K562 (cell line): ENCODE measurements around the gene BBLN. TPM values are rescaled to one million over a fixed set of nuclear protein-coding genes. Genes with fewer than 3 reads are reported as not detected.

ENCODE experiments used
- ASH1L ChIP-seq: fragments of 450-650 bp; IDR thresholded peaks from 2 replicates; pipeline ENCODE4 v1.6.1; 2018; ENCODE audit warnings: borderline replicate concordance, mild to moderate bottlenecking, low read depth; ENCODE audit not compliant: partially characterized antibody
- CBX5 ChIP-seq: IDR thresholded peaks from 2 replicates; pipeline ENCODE4 v1.6.1; 2014; ENCODE audit warnings: low read depth, borderline replicate concordance
- CBX8 ChIP-seq: fragments of 200-600 bp; sonication (generic); IDR thresholded peaks from 2 replicates; pipeline ENCODE4 v1.6.1; 2012; ENCODE audit warnings: borderline replicate concordance, mixed run types, low read depth, mild to moderate bottlenecking, moderate library complexity, mixed read lengths, low read length, control low read depth, inconsistent platforms; ENCODE audit not compliant: poor library complexity, severe bottlenecking; ENCODE audit errors: extremely low read depth
- DPF2 ChIP-seq: fragments of 450-650 bp; IDR thresholded peaks from 2 replicates; pipeline ENCODE4 v1.6.1; 2016
- EGR1 ChIP-seq: fragments of 450-650 bp; conservative IDR thresholded peaks from 2 replicates; pipeline ENCODE4 v1.6.1; 2017; ENCODE audit warnings: mild to moderate bottlenecking
- ETV5 ChIP-seq: sonication (generic); formaldehyde crosslinking; IDR thresholded peaks from 2 replicates; pipeline ENCODE4 v1.4.0; 2020; ENCODE audit warnings: low read depth, mild to moderate bottlenecking, missing genetic modification reagents
- HDAC3 ChIP-seq: fragments of 450-650 bp; IDR thresholded peaks from 2 replicates; pipeline ENCODE4 v1.6.1; 2018; ENCODE audit warnings: borderline replicate concordance, mild to moderate bottlenecking, moderate library complexity; ENCODE audit not compliant: partially characterized antibody
- MAFK ChIP-seq: IDR thresholded peaks from 2 replicates; pipeline ENCODE4 v1.6.1; 2011; ENCODE audit warnings: low read length, improper control_type of control experiment
- PHTF2 ChIP-seq: fragments of 250-450 bp; sonication (Bioruptor Pico); IDR thresholded peaks from 2 replicates; pipeline ENCODE4 v1.5.0; 2021; ENCODE audit warnings: mild to moderate bottlenecking
- POLR2G ChIP-seq: fragments of 200-400 bp; formaldehyde crosslinking; IDR thresholded peaks from 2 replicates; pipeline ENCODE4 v1.6.1; 2017; ENCODE audit warnings: low read depth, mild to moderate bottlenecking, antibody characterized with exemption, low read length, moderate library complexity
- SRSF1 ChIP-seq: fragments of 200-400 bp; formaldehyde crosslinking; IDR thresholded peaks from 2 replicates; pipeline ENCODE4 v1.6.1; 2017; ENCODE audit warnings: mild to moderate bottlenecking, low read depth, low read length, moderate library complexity
- THRAP3 ChIP-seq: fragments of 450-650 bp; IDR thresholded peaks from 2 replicates; pipeline ENCODE4 v1.6.1; 2016; ENCODE audit warnings: mild to moderate bottlenecking, inconsistent platforms, borderline replicate concordance
- U2AF1 ChIP-seq: fragments of 200-400 bp; formaldehyde crosslinking; optimal IDR thresholded peaks from 2 replicates; pipeline ENCODE3; 2017; ENCODE audit warnings: mild to moderate bottlenecking, low read depth, low read length, moderate library complexity
- WHSC1 ChIP-seq: IDR thresholded peaks from one replicate; pipeline ENCODE4 v1.6.1; 2012; ENCODE audit warnings: low read length, control low read depth, inconsistent platforms
- XRCC3 ChIP-seq: fragments of 450-650 bp; IDR thresholded peaks from 2 replicates; pipeline ENCODE4 v1.6.1; 2017; ENCODE audit warnings: mild to moderate bottlenecking, moderate library complexity
- ZBTB8A ChIP-seq: fragments of 450-650 bp; IDR thresholded peaks from 2 replicates; pipeline ENCODE4 v1.6.1; 2018; ENCODE audit warnings: mild to moderate bottlenecking, moderate library complexity; ENCODE audit not compliant: partially characterized antibody
- ZNF146 ChIP-seq: IDR thresholded peaks from one replicate; pipeline ENCODE4 v1.6.1; 2018; ENCODE audit warnings: missing compliant biosample characterization; ENCODE audit not compliant: unreplicated experiment
- ZNF175 ChIP-seq: fragments of 200-800 bp; sonication (Bioruptor generic); IDR thresholded peaks from 2 replicates; pipeline ENCODE4 v1.6.1; 2016; ENCODE audit warnings: low read depth, mild to moderate bottlenecking, missing genetic modification characterization, missing compliant biosample characterization
- ZNF347 ChIP-seq: fragments of 450-650 bp; formaldehyde crosslinking; IDR thresholded peaks from 2 replicates; pipeline ENCODE4 v1.4.0; 2020; ENCODE audit warnings: low read depth, mild to moderate bottlenecking, moderate library complexity
- polyA plus RNA-seq, 8 experiments: library from polyadenylated mRNA; depleted of rRNA in 4 of 8; stranded (reverse) in 5 of 8; unstranded in 3 of 8; fragments of >200 nt; fragmentation: Nextera tagmentation in 2 of 8; fragmentation: Illumina TruSeq in 1 of 8; extraction: Ambion mirVana in 2 of 8; extraction: Trizol in 1 of 8; gene quantifications; 2 replicates each; pipeline versions ENCODE4 v1.2.1 to v1.2.3, GENCODE V29; 2011 to 2014; ENCODE audit warnings: inconsistent platforms in 1 of 8, missing spikeins in 1 of 8
- total RNA-seq, 7 experiments: library from RNA; depleted of rRNA in 6 of 7; stranded (reverse); fragments of >200 nt in 6 of 7; fragmentation: Illumina TruSeq in 2 of 7; extraction: Trizol in 2 of 7; gene quantifications; 2 replicates each; pipeline versions ENCODE4 v1.2.1 to v1.2.3, GENCODE V29; 2011 to 2021; ENCODE audit warnings: low replicate concordance in 1 of 7
- TF ChIP-seq, protein P1 (sequence below): sonication (generic); formaldehyde crosslinking; IDR thresholded peaks from 2 replicates; pipeline ENCODE4 v1.9.0; 2022; ENCODE audit warnings: mild to moderate bottlenecking, missing genetic modification reagents
- TF ChIP-seq, protein P2 (sequence below): sonication (generic); formaldehyde crosslinking; IDR thresholded peaks from 2 replicates; pipeline ENCODE4 v1.8.1; 2023; ENCODE audit warnings: mild to moderate bottlenecking, missing genetic modification reagents
- TF ChIP-seq, protein P3 (sequence below), 3 experiments: fragments of 200-800 bp in 1 of 3; fragments of 250-450 bp in 1 of 3; fragments of 450-650 bp in 1 of 3; sonication (Bioruptor Pico) in 1 of 3; sonication (Bioruptor generic) in 1 of 3; formaldehyde crosslinking in 1 of 3; IDR thresholded peaks; 2 replicates each; pipeline versions ENCODE4 v1.6.1 to v1.8.0; 2016 to 2022; ENCODE audit warnings: mild to moderate bottlenecking in 2 of 3, missing genetic modification characterization in 2 of 3, missing compliant biosample characterization in 1 of 3, moderate library complexity in 1 of 3

BBLN gene
- total and polyA plus RNA-seq, 9 of the 15 experiments (the other 6 are each of a cell fraction or from before 2014, with no cell fraction given), result 4.2 to 331 (median 87.1) TPM

DNA sequence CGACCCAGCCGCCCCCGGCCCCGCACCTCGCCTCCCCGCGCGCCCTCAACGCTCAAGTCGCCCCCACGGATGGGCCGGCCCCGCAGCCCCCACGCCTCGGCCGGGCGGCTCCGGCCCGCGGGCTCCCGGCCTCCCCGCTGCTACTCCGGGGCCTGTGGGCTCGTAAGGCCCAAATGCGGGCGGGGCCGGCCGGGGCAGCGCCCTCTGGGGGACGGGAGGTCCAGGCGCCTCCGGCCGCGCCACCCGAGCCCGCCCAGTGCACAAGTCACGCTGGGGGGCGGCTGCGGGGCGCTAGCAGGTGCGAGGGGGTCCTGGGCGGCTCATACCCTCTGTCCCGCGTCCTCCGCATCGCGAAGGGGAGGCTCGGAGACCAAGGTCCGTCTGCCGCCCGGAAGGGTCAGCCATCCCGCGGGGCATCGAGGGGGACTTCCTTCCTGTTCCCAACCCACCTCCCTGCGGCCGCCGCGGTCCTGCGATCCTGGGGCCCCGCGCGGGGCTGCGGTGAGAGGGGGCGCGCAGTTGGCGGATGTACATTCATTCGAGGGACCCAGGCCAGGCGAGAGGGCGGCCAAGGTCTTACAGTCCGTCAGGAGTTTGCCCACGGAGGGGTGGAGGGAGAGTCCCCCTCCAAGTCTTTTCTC lies 31.5 kb downstream of the BBLN start, which contains the start of gene CIZ1 (continued):
- TF ChIP-seq WHSC1 (no peak), CBX5 (no peak), ZNF146 (no peak), ETV5 (CRISPR knock-in tag) (no peak), EGR1 (no peak), MAFK (no peak; the same call in 1 of the 2 replicates), ZBTB8A (no peak), CBX8 (no peak), THRAP3 (no peak), PHTF2 (no peak), U2AF1 (peak; percentile 99), ZNF175 (no peak), HDAC3 (no peak), POLR2G (peak; percentile 99), ASH1L (no peak), SRSF1 (no peak), ZNF347 (CRISPR knock-in tag) (no peak), DPF2 (no peak), XRCC3 (no peak)
- TF ChIP-seq, protein P1, sequence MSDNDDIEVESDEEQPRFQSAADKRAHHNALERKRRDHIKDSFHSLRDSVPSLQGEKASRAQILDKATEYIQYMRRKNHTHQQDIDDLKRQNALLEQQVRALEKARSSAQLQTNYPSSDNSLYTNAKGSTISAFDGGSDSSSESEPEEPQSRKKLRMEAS (CRISPR knock-in tag), result no peak
- TF ChIP-seq, protein P2, sequence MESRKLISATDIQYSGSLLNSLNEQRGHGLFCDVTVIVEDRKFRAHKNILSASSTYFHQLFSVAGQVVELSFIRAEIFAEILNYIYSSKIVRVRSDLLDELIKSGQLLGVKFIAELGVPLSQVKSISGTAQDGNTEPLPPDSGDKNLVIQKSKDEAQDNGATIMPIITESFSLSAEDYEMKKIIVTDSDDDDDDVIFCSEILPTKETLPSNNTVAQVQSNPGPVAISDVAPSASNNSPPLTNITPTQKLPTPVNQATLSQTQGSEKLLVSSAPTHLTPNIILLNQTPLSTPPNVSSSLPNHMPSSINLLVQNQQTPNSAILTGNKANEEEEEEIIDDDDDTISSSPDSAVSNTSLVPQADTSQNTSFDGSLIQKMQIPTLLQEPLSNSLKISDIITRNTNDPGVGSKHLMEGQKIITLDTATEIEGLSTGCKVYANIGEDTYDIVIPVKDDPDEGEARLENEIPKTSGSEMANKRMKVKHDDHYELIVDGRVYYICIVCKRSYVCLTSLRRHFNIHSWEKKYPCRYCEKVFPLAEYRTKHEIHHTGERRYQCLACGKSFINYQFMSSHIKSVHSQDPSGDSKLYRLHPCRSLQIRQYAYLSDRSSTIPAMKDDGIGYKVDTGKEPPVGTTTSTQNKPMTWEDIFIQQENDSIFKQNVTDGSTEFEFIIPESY (CRISPR knock-in tag), result no peak
- TF ChIP-seq, protein P3, sequence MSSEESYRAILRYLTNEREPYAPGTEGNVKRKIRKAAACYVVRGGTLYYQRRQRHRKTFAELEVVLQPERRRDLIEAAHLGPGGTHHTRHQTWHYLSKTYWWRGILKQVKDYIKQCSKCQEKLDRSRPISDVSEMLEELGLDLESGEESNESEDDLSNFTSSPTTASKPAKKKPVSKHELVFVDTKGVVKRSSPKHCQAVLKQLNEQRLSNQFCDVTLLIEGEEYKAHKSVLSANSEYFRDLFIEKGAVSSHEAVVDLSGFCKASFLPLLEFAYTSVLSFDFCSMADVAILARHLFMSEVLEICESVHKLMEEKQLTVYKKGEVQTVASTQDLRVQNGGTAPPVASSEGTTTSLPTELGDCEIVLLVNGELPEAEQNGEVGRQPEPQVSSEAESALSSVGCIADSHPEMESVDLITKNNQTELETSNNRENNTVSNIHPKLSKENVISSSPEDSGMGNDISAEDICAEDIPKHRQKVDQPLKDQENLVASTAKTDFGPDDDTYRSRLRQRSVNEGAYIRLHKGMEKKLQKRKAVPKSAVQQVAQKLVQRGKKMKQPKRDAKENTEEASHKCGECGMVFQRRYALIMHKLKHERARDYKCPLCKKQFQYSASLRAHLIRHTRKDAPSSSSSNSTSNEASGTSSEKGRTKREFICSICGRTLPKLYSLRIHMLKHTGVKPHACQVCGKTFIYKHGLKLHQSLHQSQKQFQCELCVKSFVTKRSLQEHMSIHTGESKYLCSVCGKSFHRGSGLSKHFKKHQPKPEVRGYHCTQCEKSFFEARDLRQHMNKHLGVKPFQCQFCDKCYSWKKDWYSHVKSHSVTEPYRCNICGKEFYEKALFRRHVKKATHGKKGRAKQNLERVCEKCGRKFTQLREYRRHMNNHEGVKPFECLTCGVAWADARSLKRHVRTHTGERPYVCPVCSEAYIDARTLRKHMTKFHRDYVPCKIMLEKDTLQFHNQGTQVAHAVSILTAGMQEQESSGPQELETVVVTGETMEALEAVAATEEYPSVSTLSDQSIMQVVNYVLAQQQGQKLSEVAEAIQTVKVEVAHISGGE (CRISPR knock-in tag; IDR thresholded peaks at IDR 0.05), result peak in 1 of 3 experiments; percentile 43; a peak in 2 of 6 replicates
